HG03442 (cell line): ENCODE measurements around the gene THSD4.

Experiments used
- ATAC-seq: cut with Tn5 transposase; IDR thresholded peaks from one replicate; pipeline ENCODE4 v1.9.1; 2021; ENCODE audit warnings: mild to moderate bottlenecking, moderate library complexity; ENCODE audit not compliant: unreplicated experiment

Gene THSD4

DNA sequence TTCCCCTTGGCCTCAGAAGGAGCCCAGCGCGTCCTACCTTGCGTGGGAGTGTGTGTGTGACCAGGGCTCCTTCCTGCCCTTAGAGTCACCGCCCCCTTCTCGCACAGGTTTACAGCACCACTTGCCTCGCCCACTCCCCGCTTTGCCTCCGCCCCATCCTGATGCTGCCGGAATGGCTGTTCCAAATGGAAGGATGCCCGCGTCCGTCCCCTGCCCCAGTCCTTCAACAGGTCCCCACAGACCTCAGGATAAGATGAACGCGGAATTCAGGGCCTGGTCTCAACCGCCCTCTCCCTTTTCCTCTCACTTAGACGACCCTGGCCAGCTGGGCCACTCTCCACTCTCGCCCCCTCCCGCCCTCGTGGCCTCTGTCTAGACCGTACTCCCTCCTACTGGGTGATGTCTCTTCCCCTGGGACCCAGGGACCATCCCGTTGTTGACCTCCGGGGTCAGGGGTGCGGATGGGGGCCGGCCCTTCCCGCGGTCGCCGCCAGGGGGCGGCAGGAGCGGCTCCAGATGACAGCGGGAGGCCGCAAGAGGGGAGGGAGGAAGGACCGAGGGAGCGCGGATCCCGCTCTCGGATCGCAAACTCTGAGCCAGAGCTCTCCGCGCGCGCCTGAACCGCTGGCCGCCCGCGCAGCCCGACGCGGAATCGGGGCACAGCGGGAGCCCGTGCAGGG, at the start of gene THSD4:
Gene THSD4 (plus strand): TSS at position 585 of the 680 bp plus-strand sequence.
- no peak for ATAC-seq

- no peak for ATAC-seq
Observed at GRCh38 chr15:71066983-71067382, 48.3 kb upstream of the THSD4 start.

- ATAC-seq: no peak
Observed at GRCh38 chr15:71069693-71070092, 45.6 kb upstream of the THSD4 start.

- no peak for ATAC-seq
Observed at GRCh38 chr15:71071529-71071928, 43.7 kb upstream of the THSD4 start.

DNA sequence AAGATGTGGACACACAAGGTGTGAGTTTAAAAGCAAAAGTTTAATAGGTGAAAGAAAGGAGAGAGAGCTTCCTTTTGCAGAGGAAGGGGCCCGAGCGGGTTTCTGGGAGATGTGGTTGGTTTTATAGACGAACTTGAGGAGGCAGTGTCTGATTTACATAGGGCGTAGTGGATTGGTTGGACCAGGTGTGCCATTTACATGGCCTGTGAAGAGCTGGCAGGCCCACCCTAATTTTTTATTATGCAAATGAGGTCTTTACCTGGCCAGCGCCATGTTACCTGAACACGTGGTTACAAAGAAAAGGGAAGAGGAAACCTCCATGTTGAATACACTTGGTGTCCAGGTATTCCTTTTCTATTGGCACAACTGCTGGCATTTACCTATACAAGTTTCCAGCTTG, 42.8 kb upstream of the THSD4 start:
- ATAC-seq: no peak

DNA sequence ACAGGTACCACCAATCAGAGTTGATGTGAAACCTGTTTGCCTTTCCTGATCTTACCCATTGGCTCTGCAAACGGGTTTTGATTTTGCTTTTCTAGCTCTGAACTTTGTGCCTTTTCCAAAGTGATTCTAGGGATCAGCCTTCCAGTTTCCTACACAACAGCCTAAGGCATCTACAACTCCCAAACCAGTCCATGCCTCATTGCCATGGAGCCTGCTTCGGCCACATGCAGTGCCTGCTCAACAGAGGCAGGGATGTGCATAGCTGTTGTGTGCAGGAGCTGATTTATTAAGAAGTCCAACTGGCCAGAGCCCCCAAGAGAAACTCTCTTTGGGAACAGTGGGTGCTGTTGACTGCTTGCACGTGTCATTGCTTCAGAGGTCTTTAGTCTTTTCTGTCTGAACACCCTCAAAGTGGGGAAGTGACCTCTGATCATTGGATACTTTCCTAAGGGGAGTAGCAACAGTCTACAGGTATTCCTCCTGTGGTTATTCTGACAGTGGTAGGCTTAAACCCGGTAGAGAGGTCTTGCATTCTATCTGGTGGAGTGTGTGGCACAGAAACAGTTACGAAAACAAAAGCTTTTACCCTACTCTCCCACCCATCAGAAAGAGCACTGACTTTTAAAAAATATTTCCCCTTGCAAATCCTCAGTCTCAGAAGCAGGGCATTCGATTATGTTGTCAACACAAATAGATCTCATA, 36.6 kb upstream of the THSD4 start:
- ATAC-seq: no peak

DNA sequence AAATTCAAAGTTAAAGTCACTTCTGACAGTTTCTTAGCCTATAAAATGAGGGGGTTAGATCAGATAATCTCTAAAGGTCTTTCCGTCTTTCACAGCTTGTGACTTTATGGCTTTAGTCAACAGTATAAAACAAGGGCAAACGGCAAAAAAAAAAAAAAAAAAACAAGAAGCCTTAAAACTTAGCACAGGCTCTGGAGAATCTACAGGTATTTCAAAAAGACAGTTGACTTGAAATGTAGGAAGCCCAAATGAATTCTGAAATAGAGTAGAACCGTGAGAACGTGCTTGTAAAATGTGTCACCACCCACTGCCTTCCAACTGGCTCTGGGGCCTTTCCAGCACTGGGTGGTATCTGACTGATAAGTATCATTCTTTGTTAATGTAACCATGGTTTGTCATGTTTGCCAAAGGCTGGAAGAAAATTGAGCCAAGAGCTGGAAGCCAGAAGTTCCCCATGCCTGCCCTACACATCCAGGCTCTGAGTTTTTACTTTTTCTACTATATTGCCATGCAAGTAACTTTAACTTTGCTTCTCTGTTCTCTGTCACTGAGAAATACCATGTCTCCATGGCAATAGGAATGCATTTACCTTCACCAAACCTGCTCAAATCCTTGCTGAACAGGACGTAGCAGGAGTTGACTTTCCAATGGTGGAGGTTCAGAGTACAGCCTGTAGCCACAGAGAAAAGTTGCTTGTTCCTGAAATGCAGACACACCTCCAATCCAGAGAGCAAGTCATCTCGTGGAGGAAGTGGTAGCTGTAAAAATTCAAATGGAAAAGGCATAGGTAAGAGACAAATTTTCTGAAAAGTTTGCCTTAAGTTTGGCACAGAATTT, 35.8 kb upstream of the THSD4 start:
- ATAC-seq: no peak

DNA sequence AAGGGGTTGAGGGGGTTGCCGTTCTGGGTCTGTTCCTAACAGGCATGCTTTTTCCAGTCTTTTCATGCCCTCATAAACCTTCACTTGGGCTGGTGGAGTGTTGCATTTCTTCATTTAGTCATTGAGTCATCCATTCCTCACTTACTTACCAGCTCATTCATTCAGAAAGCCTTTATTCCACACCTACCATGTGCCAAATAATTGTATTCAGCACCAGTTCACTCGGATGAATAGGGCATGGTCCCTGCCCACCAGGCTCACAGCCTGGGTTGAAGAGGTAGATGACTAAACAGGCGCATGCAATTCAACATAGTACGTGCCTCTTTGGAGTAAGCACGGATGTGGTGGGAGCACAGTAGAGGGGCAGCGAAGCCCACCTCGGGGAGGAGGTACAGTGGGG, 35.1 kb upstream of the THSD4 start:
- ATAC-seq: no peak

GRCh38 chr15:71080705-71081104, 34.6 kb upstream of the THSD4 start:
- ATAC-seq: no peak

DNA sequence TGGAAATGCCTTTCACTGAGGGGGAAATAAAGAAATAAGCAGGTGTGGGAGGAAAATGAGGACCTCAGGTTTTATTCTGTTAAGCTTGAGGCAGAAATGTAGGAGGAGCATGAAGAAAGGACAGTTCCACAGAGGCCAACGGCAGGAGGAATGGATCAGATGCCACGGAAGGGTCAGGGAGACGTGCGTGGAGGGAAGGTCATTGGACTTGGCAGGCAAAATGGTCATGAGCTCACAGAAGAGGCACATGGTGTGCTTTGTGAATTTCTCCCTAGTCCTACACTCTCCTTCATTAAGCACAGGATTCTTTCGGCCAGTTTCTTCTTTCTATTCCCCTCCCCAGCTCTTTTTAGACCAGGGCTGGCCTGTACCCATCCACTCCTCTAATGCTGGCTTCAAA, 32.5 kb upstream of the THSD4 start:
- no peak for ATAC-seq

GRCh38 chr15:71083349-71083748, 31.9 kb upstream of the THSD4 start:
- ATAC-seq: no peak

- ATAC-seq: no peak
Observed at GRCh38 chr15:71084264-71084663, 31.0 kb upstream of the THSD4 start.

GRCh38 chr15:71085809-71086208, 29.5 kb upstream of the THSD4 start:
- no peak for ATAC-seq

DNA sequence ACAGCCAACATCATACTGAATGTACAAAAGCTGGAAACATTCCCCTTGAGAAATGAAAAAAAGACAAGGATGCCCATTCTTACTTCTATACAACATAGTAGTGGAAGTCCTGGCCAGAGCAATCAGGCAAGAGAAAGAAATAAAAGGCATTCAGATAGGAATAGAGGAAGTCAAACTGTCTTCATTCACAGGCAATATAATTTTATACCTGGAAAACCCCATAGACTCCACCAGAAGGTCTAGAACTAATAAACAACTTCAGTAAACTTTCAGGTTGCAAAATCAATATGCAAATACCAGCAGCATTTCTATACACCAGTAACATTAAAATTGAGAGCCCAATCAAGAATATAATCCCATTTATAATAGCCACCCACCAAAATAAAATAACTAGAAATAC, 27.1 kb upstream of the THSD4 start:
- ATAC-seq: no peak

DNA sequence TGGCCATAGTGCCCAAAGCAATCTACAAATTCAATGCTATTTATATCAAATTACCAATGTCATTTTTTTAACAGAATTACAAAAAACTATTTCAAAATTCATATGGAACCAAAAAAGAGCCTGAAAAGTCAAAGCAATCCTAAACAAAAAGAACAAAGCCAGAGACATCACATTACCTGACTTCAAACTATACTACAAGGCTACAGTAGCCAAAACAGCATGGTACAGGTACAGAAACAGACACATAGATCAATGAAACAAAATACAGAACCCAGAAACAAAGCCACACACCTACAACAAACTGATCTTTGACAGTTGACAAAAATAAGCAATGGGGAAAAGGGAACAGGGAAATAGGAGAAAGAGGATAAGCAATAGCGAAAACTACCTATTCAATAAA, 26.6 kb upstream of the THSD4 start:
- ATAC-seq: no peak

- no peak for ATAC-seq
Observed at GRCh38 chr15:71089801-71090200, 25.5 kb upstream of the THSD4 start.

DNA sequence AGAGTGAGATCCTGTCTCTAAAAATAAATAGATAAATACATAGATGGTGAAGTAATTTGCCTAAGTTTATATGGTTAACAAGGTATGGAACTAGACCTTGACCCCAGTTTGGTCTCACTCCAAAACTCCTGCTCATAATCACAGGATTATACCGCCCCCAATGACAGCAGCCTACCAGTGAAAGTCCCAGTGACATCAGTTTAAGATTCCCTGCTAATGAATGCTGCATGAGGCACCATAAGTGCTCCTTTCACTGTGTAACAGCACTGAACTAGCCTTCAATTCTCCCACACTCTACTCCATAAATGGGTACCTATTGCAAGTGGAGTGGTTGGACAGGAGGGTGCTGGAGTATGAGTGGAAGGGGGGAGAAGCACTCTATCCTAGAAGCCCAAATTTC, 23.7 kb upstream of the THSD4 start:
- ATAC-seq: no peak

DNA sequence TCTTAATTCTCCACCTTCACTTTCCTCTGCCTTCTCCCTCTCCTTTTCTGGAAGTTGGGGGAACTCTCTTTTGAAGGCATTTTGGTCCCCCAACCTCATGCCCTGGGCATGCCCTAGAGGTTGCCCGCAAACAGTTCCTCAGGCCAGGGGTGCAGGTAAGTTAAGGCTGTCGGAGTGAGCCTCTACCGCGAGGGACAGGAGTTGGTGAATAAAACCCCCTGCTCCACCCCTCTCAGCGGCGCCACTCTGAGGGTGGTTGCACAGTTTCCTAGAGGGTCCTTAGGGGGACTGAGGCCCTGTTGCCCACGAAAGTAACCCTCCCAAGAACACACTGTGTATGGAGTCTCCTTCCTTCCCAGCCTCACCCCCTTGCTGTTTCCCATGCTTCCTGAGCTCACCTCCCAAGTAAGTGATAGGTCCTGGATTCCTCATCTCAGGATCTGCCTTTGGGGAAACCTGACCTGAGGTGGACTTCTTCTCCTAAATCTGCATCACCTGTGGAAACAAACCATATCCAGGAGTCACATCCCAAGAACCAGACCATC, 23.1 kb upstream of the THSD4 start:
- ATAC-seq: no peak

- ATAC-seq: no peak
Observed at GRCh38 chr15:71093054-71094024, 21.9 kb upstream of the THSD4 start.

GRCh38 chr15:71094137-71094536, 21.1 kb upstream of the THSD4 start:
- ATAC-seq: no peak
